IMR-90 (cell line): Measurements from ENCODE around the gene AHNAK. TPM values are rescaled to one million over a fixed set of nuclear protein-coding genes. Genes with fewer than 3 reads are reported as not detected.

Experiments used
- ATAC-seq: fragments of 200-7000 bp; cut with Tn5 transposase; 2 replicates; pipeline ENCODE4 v1.9.1; 2020; ENCODE audit warnings: low read depth, mild to moderate bottlenecking, moderate library complexity
- BruUV-seq: library from RNA; stranded (reverse); fragments of 400-500 nt; replicated peaks from 2 replicates; lab custom pipeline; 2021; lab: Mats Ljungman, UMichigan
- CTCF ChIA-PET: fragments of 300-600 bp; formaldehyde crosslinking; extraction: SDS; loops from one replicate; lab custom pipeline; 2021; ENCODE audit warnings: antibody characterized with exemption; lab: Yijun Ruan, JAX
- POLR2A ChIA-PET: fragments of 300-600 bp; sonication (Branson Sonifier 250); formaldehyde crosslinking; loops from one replicate; lab custom pipeline; 2022; ENCODE audit warnings: antibody characterized with exemption; ENCODE audit not compliant: unreplicated experiment; lab: Charles Lee
- DNase-seq: peaks from one replicate; pipeline ENCODE4 v3.0.0; 2013
- H2AFZ ChIP-seq: replicated peaks from 2 replicates; pipeline ENCODE3; 2013; ENCODE audit warnings: low read length, mild to moderate bottlenecking; ENCODE audit not compliant: poor library complexity
- H2AK5ac ChIP-seq: 2 replicates; pipeline ENCODE4 v1.6.1; 2013; ENCODE audit warnings: low read depth, low read length, inconsistent platforms
- H2AK9ac ChIP-seq: replicated peaks from 2 replicates; pipeline ENCODE3; 2013; ENCODE audit warnings: mild to moderate bottlenecking, low read depth, low read length, moderate library complexity; ENCODE audit not compliant: poor library complexity
- H2BK120ac ChIP-seq: 2 replicates; pipeline ENCODE4 v1.6.1; 2013; ENCODE audit warnings: low read depth, low read length, inconsistent platforms
- H2BK15ac ChIP-seq: 3 replicates; pipeline ENCODE4 v1.6.1; 2013; ENCODE audit warnings: low read depth, low read length, inconsistent platforms
- H2BK20ac ChIP-seq: 2 replicates; pipeline ENCODE4 v1.6.1; 2013; ENCODE audit warnings: low read depth, mild to moderate bottlenecking, inconsistent platforms, low read length, moderate library complexity
- H2BK5ac ChIP-seq: 2 replicates; pipeline ENCODE4 v1.6.1; 2013; ENCODE audit warnings: mild to moderate bottlenecking, low read depth, low read length, inconsistent platforms; ENCODE audit not compliant: poor library complexity, severe bottlenecking
- H3K14ac ChIP-seq: replicated peaks from 2 replicates; pipeline ENCODE4 v1.6.1; 2013; ENCODE audit warnings: low read depth, low read length, inconsistent platforms
- H3K18ac ChIP-seq: 2 replicates; pipeline ENCODE4 v1.6.1; 2013; ENCODE audit warnings: low read depth, low read length, control low read depth
- H3K23ac ChIP-seq: 2 replicates; pipeline ENCODE4 v1.6.1; 2013; ENCODE audit warnings: low read depth, low read length, inconsistent platforms
- H3K27ac ChIP-seq: 2 replicates; pipeline ENCODE4 v1.5.1; 2013; ENCODE audit warnings: mild to moderate bottlenecking, control low read depth, low read length; ENCODE audit not compliant: insufficient read depth
- H3K27me3 ChIP-seq: 2 replicates; pipeline ENCODE4 v1.6.1; 2013; ENCODE audit warnings: low read length; ENCODE audit not compliant: control insufficient read depth, insufficient read depth
- H3K36me3 ChIP-seq: 2 replicates; pipeline ENCODE4 v1.6.1; 2013; ENCODE audit warnings: low read length, mixed read lengths; ENCODE audit not compliant: control insufficient read depth, insufficient read depth
- H3K4ac ChIP-seq: 2 replicates; pipeline ENCODE4 v1.6.1; 2013; ENCODE audit warnings: low read depth, low read length, inconsistent platforms
- H3K4me1 ChIP-seq: 2 replicates; pipeline ENCODE4 v1.6.1; 2013; ENCODE audit warnings: low read length, mixed read lengths; ENCODE audit not compliant: control insufficient read depth, insufficient read depth
- H3K4me2 ChIP-seq: 2 replicates; pipeline ENCODE4 v1.6.1; 2013; ENCODE audit warnings: low read depth, mild to moderate bottlenecking, control low read depth, low read length, moderate library complexity
- H3K4me3 ChIP-seq: 2 replicates; pipeline ENCODE4 v1.5.1; 2013; ENCODE audit warnings: low read depth, mild to moderate bottlenecking, control low read depth, low read length, moderate library complexity; ENCODE audit not compliant: insufficient read depth
- H3K56ac ChIP-seq: 2 replicates; pipeline ENCODE4 v1.6.1; 2013; ENCODE audit warnings: low read length, inconsistent platforms; ENCODE audit not compliant: insufficient read depth; ENCODE audit errors: extremely low read depth
- H3K79me1 ChIP-seq, 2 experiments: 2 replicates each; pipeline ENCODE4 v1.6.1; 2013; ENCODE audit warnings: low read length in 2 of 2, inconsistent platforms in 1 of 2, low read depth in 1 of 2
- H3K9ac ChIP-seq: 2 replicates; pipeline ENCODE4 v1.6.1; 2013; ENCODE audit warnings: low read depth, low read length, control low read depth
- H3K9me1 ChIP-seq: 2 replicates; pipeline ENCODE4 v1.6.1; 2013; ENCODE audit warnings: low read length, inconsistent platforms; ENCODE audit not compliant: insufficient read depth
- H3K9me3 ChIP-seq: 2 replicates; pipeline ENCODE4 v1.6.1; 2013; ENCODE audit warnings: low read length; ENCODE audit not compliant: control insufficient read depth, insufficient read depth
- H4K20me1 ChIP-seq: 2 replicates; pipeline ENCODE4 v1.6.1; 2013; ENCODE audit warnings: low read length, inconsistent platforms; ENCODE audit not compliant: insufficient read depth
- H4K5ac ChIP-seq: 2 replicates; pipeline ENCODE4 v1.6.1; 2013; ENCODE audit warnings: mild to moderate bottlenecking, low read depth, low read length, control low read depth
- H4K8ac ChIP-seq, 2 experiments: 2 replicates each; pipeline ENCODE4 v1.6.1; 2013; ENCODE audit warnings: low read depth in 2 of 2, low read length in 2 of 2, control low read depth in 1 of 2, inconsistent platforms in 1 of 2
- H4K91ac ChIP-seq: 2 replicates; pipeline ENCODE4 v1.6.1; 2013; ENCODE audit warnings: low read depth, low read length, inconsistent platforms; ENCODE audit not compliant: insufficient read depth
- BHLHE40 ChIP-seq: fragments of 150-350 bp; IDR thresholded peaks from 2 replicates; pipeline ENCODE4 v1.6.1; 2016; ENCODE audit warnings: mild to moderate bottlenecking, low read depth, low read length
- CEBPB ChIP-seq: IDR thresholded peaks from 2 replicates; pipeline ENCODE4 v1.6.1; 2012; ENCODE audit warnings: low read depth, low read length, improper control_type of control experiment
- CHD1 ChIP-seq: IDR thresholded peaks from 2 replicates; pipeline ENCODE4 v1.6.1; 2012; ENCODE audit warnings: low read depth, low read length, improper control_type of control experiment
- ELK1 ChIP-seq: fragments of 150-350 bp; IDR thresholded peaks from 2 replicates; pipeline ENCODE4 v1.6.1; 2016; ENCODE audit warnings: low read depth, mild to moderate bottlenecking, low read length, moderate library complexity, borderline replicate concordance
- FOS ChIP-seq: fragments of 150-350 bp; IDR thresholded peaks from 2 replicates; pipeline ENCODE4 v1.6.1; 2016; ENCODE audit warnings: low read depth, low read length
- MAFK ChIP-seq: IDR thresholded peaks from 2 replicates; pipeline ENCODE4 v1.6.1; 2012; ENCODE audit warnings: low read depth, low read length, improper control_type of control experiment
- MAZ ChIP-seq: IDR thresholded peaks from 2 replicates; pipeline ENCODE4 v1.6.1; 2012; ENCODE audit warnings: low read depth, mild to moderate bottlenecking, low read length, improper control_type of control experiment, moderate library complexity, borderline replicate concordance
- MXI1 ChIP-seq: IDR thresholded peaks from 2 replicates; pipeline ENCODE4 v1.6.1; 2012; ENCODE audit warnings: low read depth, mild to moderate bottlenecking, low read length, moderate library complexity, borderline replicate concordance
- NFE2L2 ChIP-seq: fragments of 150-350 bp; IDR thresholded peaks from 2 replicates; pipeline ENCODE4 v1.6.1; 2016; ENCODE audit warnings: low read depth, mild to moderate bottlenecking, low read length
- POLR2A ChIP-seq: IDR thresholded peaks from 2 replicates; pipeline ENCODE4 v1.6.1; 2012; ENCODE audit warnings: mild to moderate bottlenecking, low read depth, low read length
- RAD21 ChIP-seq: IDR thresholded peaks from 2 replicates; pipeline ENCODE4 v1.6.1; 2012; ENCODE audit warnings: low read length, improper control_type of control experiment
- RCOR1 ChIP-seq: IDR thresholded peaks from 2 replicates; pipeline ENCODE4 v1.6.1; 2012; ENCODE audit warnings: mild to moderate bottlenecking, low read length, improper control_type of control experiment; ENCODE audit not compliant: insufficient replicate concordance
- RFX5 ChIP-seq: IDR thresholded peaks from 2 replicates; pipeline ENCODE4 v1.8.0; 2012; ENCODE audit warnings: low read depth, mild to moderate bottlenecking, low read length, moderate library complexity
- SMC3 ChIP-seq: fragments of 150-350 bp; IDR thresholded peaks from 2 replicates; pipeline ENCODE4 v1.6.1; 2016; ENCODE audit warnings: low read depth, mild to moderate bottlenecking, antibody characterized with exemption, low read length, moderate library complexity
- USF2 ChIP-seq: fragments of 150-350 bp; IDR thresholded peaks from 2 replicates; pipeline ENCODE4 v1.6.1; 2017; ENCODE audit warnings: mild to moderate bottlenecking, antibody characterized with exemption, low read length, low read depth
- WGBS, 2 experiments: methylation state at CpG; one replicate each; pipeline versions ENCODE4 v1.1.5 to v1.1.7; 2013; ENCODE audit warnings: missing lambda C conversion rate in 2 of 2; ENCODE audit not compliant: insufficient read length in 1 of 2; ENCODE audit errors: extremely low coverage in 2 of 2; 5-methylcytosine and 5-hydroxymethylcytosine counted together
- dilution Hi-C: fragments of 300-500 bp; cut with HindIII; formaldehyde crosslinking; loops from one replicate; pipeline ENCODE4 v1.14.3; 2018; ENCODE audit warnings: low sequenced_read_pairs; ENCODE audit not compliant: unreplicated experiment
- in situ Hi-C: fragments of 300-500 bp; cut with MboI; formaldehyde crosslinking; loops from 3 replicates; pipeline ENCODE4 v1.14.3; 2019; ENCODE audit warnings: low sequenced_read_pairs, inconsistent platforms, mixed read lengths
- intact Hi-C: fragments of 100-400 bp; cut with micrococcal nuclease; formaldehyde crosslinking; loops from 2 replicates; pipeline ENCODE4 v1.10.0; 2022
- polyA plus RNA-seq, 3 experiments: library from polyadenylated mRNA; depleted of rRNA; stranded (reverse); fragments of >200 nt; gene quantifications; 2 replicates each; pipeline ENCODE4 v1.2.3, GENCODE V29; 2012; ENCODE audit warnings: low replicate concordance in 1 of 3
- total RNA-seq: library from RNA; depleted of rRNA; stranded (reverse); fragments of >200 nt; gene quantifications from 2 replicates; pipeline ENCODE4 v1.2.3, GENCODE V29; 2012
- TF ChIP-seq, protein P1 (sequence below): conservative IDR thresholded peaks from 2 replicates; pipeline ENCODE4 v1.5.1; 2012; ENCODE audit warnings: mild to moderate bottlenecking, low read depth, low read length, improper control_type of control experiment

Gene AHNAK
- total and polyA plus RNA-seq, 2 of the 4 experiments (the other 2 are of a cell fraction), result 95.1 to 695 TPM

- Histone ChIP-seq H3K18ac (no peak overlapping the region), H4K20me1 (no peaks in the 10 kb centered on the region), H3K4ac (0 out of 2 replicates have a peak overlapping the region, but pooled peaks have one; percentile 15), H3K4me2 (no peak overlapping the region), H2BK15ac (no peak overlapping the region), H3K14ac (no peak overlapping the region; the same call in 1 of the 2 replicates), H2BK20ac (no peak overlapping the region), H3K56ac (no peak overlapping the region), H3K9me1 (no peaks in the 10 kb centered on the region), H2AK9ac (no peak overlapping the region), H2BK120ac (no peak overlapping the region), H3K9me3 (no peaks in the 10 kb centered on the region), H3K27ac (no peak overlapping the region), H2AK5ac (peak overlapping the region; percentile 18; the same call in 1 of the 2 replicates), H4K91ac (no peak overlapping the region), H3K27me3 (no peaks in the 10 kb centered on the region), H4K8ac (peak overlapping the region in 1 of 2 experiments; percentile 26; a peak in 1 of 4 replicates), H3K4me1 (peaks cover 20% of the 10 kb centered on the region), H3K36me3 (no peaks in the 10 kb centered on the region), H4K5ac (no peak overlapping the region), H2BK5ac (no peak overlapping the region), H3K23ac (no peak overlapping the region), H3K9ac (no peak overlapping the region), H2AFZ (peak overlapping the region; percentile 5), H3K79me1 (no peaks in the 10 kb centered on the region), H3K4me3 (no peak overlapping the region)
- POLR2A ChIA-PET, result interaction anchor here (0.6 kb wide), 1 partner anchor 174 kb away, joined by 3 read pairs; no protein-coding TSS in a partner anchor
- intact Hi-C loops (no loop called here), in situ Hi-C loops (no loop called here), dilution Hi-C loops (no loop called here)
- no TSS peak for BruUV-seq
- WGBS, 2 experiments, result no CpG with 5 or more reads among the region's 6 CpGs
- no peak for TF ChIP-seq RCOR1
- no peak for TF ChIP-seq MAZ
- no peak for TF ChIP-seq CHD1
- no peak for TF ChIP-seq NFE2L2
- no peak for TF ChIP-seq RAD21
- TF ChIP-seq POLR2A, result no peak
- TF ChIP-seq FOS, result no peak
- TF ChIP-seq USF2, result no peak
- TF ChIP-seq, protein P1, sequence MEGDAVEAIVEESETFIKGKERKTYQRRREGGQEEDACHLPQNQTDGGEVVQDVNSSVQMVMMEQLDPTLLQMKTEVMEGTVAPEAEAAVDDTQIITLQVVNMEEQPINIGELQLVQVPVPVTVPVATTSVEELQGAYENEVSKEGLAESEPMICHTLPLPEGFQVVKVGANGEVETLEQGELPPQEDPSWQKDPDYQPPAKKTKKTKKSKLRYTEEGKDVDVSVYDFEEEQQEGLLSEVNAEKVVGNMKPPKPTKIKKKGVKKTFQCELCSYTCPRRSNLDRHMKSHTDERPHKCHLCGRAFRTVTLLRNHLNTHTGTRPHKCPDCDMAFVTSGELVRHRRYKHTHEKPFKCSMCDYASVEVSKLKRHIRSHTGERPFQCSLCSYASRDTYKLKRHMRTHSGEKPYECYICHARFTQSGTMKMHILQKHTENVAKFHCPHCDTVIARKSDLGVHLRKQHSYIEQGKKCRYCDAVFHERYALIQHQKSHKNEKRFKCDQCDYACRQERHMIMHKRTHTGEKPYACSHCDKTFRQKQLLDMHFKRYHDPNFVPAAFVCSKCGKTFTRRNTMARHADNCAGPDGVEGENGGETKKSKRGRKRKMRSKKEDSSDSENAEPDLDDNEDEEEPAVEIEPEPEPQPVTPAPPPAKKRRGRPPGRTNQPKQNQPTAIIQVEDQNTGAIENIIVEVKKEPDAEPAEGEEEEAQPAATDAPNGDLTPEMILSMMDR, result no peak
- no peak for TF ChIP-seq ELK1
- no peak for TF ChIP-seq SMC3
- no peak for TF ChIP-seq RFX5
- no peak for TF ChIP-seq MXI1
- no peak for TF ChIP-seq CEBPB
- TF ChIP-seq MAFK, result no peak
- TF ChIP-seq BHLHE40, result no peak
- CTCF ChIA-PET, result interaction anchor here (1.0 to 2.2 kb wide), 4 partner anchors 25 to 161 kb away, joined by 3 to 9 read pairs (median 8); no protein-coding TSS in a partner anchor
- ATAC-seq (no peak), DNase-seq (no peak)
These were observed 146.3 kb downstream of the AHNAK start for GRCh38 chr11:62400281-62400680.
